Embryonic facial prominence (tissue), 1 donor: ENCODE measurements around the gene SCAMP1.

Source experiments
- DNase-seq: peaks from one replicate; pipeline ENCODE4 v3.0.0-alpha.2; 2016; ENCODE audit errors: extremely low spot score

The SCAMP1 gene

GRCh38 chr5:78511121-78511906 is 150.9 kb downstream of the SCAMP1 start:
- no peak for DNase-seq

GRCh38 chr5:78512435-78512834 is 152.0 kb downstream of the SCAMP1 start:
- no peak for DNase-seq

GRCh38 chr5:78513441-78513840 is 153.0 kb downstream of the SCAMP1 start:
- no peak for DNase-seq

GRCh38 chr5:78514427-78515330 is 154.3 kb downstream of the SCAMP1 start:
- DNase-seq = no peak

GRCh38 chr5:78515670-78516069 is 155.3 kb downstream of the SCAMP1 start:
- DNase-seq = no peak

- no peak for DNase-seq
Observed at GRCh38 chr5:78518365-78519197, 158.2 kb downstream of the SCAMP1 start.

GRCh38 chr5:78519198-78519941 is 159.0 kb downstream of the SCAMP1 start:
- no peak for DNase-seq

GRCh38 chr5:78521455-78521854 is 161.0 kb downstream of the SCAMP1 start:
- DNase-seq = no peak

GRCh38 chr5:78522476-78523260 is 162.3 kb downstream of the SCAMP1 start:
- DNase-seq = no peak

GRCh38 chr5:78523314-78524193 is 163.1 kb downstream of the SCAMP1 start:
- no peak for DNase-seq

GRCh38 chr5:78526049-78526525 is 165.7 kb downstream of the SCAMP1 start:
- no peak for DNase-seq

GRCh38 chr5:78527054-78527859 is 166.8 kb downstream of the SCAMP1 start:
- no peak for DNase-seq

GRCh38 chr5:78527925-78528324 is 167.5 kb downstream of the SCAMP1 start:
- no peak for DNase-seq
